Right atrium auricular region (tissue), 2 donors: ENCODE measurements around the gene SPRING1. TPM values are rescaled to one million over a fixed set of nuclear protein-coding genes. Genes with fewer than 3 reads are reported as not detected.

Experiments
- DNase-seq: peaks from one replicate; pipeline ENCODE4 v3.0.0-alpha.2; 2019; ENCODE audit warnings: low spot score
- H3K27ac ChIP-seq, 2 donors: fragments of 200-600 bp; sonication (generic); 1 replicate in 1 of 2; 2 replicates in 1 of 2; pipeline ENCODE4 v1.5.1; 2016 to 2019
- H3K27me3 ChIP-seq, 2 donors: fragments of 200-600 bp; sonication (generic); one replicate each; pipeline versions ENCODE4 v1.5.1 to v1.6.0; 2017 to 2019
- H3K36me3 ChIP-seq: fragments of 200-600 bp; sonication (generic); one replicate; pipeline ENCODE4 v1.5.1; 2016
- H3K4me1 ChIP-seq, 2 donors: fragments of 200-600 bp; sonication (generic); one replicate each; pipeline versions ENCODE4 v1.5.1 to v1.6.0; 2017 to 2019
- H3K4me3 ChIP-seq, 2 donors: fragments of 200-600 bp; sonication (generic); 1 replicate in 1 of 2; 2 replicates in 1 of 2; pipeline ENCODE4 v1.5.1; 2017 to 2019; ENCODE audit warnings: mild to moderate bottlenecking in 1 of 2, moderate library complexity in 1 of 2
- H3K9me3 ChIP-seq, 2 donors: fragments of 200-600 bp; sonication (generic); one replicate each; pipeline ENCODE4 v1.5.1; 2019
- CTCF ChIP-seq, 2 donors: fragments of 200-600 bp; sonication (generic); IDR thresholded peaks; one replicate each; pipeline ENCODE4 v1.5.1; 2019; ENCODE audit warnings: antibody characterized with exemption in 2 of 2
- total RNA-seq, 2 donors: library from RNA; depleted of rRNA; stranded (reverse); fragments of >200 nt; gene quantifications; one replicate each; pipeline ENCODE4 v1.1.0, GENCODE V29; 2016

Gene SPRING1
- total RNA-seq, 2 donors from 2014 or later: 9.4 to 12.0 TPM

DNA sequence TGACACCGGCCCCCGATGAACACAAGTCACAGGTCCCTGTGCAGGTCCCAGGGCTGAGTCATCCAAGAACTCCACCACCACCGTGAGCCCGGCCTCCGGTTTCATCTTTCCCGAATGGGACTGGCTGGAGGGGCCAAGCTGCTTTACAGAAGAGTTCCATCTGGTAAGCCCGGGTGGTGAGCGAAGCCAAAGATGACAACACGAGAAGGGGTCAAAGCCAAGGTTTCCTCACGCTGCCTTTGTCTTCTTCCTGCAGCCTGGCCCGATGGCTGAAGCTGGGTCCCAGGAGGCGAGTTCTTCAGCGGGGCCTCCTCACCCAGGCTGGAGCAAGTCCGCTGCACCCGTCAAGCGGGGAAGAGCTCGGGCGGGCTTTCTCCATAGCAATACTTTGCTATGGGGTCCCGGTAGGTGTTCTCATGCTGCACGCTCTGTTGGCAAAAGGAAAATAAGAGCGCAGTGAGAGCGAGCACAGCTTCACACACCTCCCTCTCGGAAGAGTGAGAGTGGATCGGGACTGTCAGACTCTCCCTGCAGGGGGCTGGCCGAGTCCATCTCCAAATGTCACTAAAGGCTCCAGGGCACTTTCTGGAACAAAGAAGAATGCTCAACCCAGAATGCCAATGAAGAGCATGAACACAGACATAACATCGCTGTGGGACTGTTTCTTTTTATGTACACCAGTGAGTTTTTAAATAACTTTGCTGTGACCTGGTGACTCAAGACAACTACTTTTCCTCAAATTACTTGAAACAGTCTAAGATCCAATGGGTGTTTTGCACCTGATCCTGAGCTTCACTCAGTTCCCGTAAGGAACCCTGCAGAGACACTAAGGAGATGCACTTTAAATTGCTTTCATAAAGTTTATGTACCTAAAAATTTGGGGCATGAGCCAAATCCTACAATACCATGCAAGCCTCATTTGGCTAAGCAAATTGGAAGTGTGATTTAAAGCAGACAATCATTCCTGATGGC is 20.1 kb downstream of the SPRING1 start:
- H3K4me1 ChIP-seq: peaks cover 0 to 24% of the 10 kb centered on the region in 2 donors
- H3K36me3 ChIP-seq: peaks cover 12% of the 10 kb centered on the region
- peak overlapping the region in 1 of 2 donors; percentile 44 for H3K27ac ChIP-seq
- H3K4me3 ChIP-seq: peak overlapping the region in 1 of 2 donors; percentile 7
- no peak for TF ChIP-seq CTCF (IDR thresholded peaks at IDR 0.05)
- H3K9me3 ChIP-seq: no peaks in the 10 kb centered on the region
- no peaks in the 10 kb centered on the region for H3K27me3 ChIP-seq
- peak; percentile 91 for DNase-seq

DNA sequence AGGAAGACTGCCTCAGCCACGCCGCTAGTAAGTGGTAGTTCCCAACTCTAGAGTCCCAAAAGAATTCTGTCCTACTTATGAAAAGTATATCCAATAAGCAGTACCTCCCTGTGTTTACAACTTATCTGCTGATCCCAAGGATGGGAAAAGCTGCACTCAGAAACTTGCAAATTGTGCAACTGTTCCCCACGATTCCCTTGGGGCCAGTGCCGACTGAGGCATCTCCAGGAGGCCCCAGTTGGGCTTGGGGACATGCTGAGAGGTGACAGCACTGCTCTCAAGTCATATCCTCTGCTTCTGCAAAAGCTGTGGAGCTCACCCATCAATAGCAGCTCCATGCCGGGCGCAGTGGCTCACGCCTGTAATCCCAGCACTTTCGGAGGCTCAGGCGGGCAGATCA is 23.7 kb downstream of the SPRING1 start:
- no peak for DNase-seq
- Histone ChIP-seq H3K4me1 (peaks cover 0 to 19% of the 10 kb centered on the region in 2 donors), H3K27ac (no peak overlapping the region), H3K9me3 (no peaks in the 10 kb centered on the region), H3K4me3 (no peak overlapping the region), H3K27me3 (no peaks in the 10 kb centered on the region), H3K36me3 (no peaks in the 10 kb centered on the region)
- no peak for TF ChIP-seq CTCF (IDR thresholded peaks at IDR 0.05)

- H3K27ac ChIP-seq: no peak overlapping the region
- no peak for TF ChIP-seq CTCF (IDR thresholded peaks at IDR 0.05)
- H3K4me1 ChIP-seq: peaks cover 0 to 19% of the 10 kb centered on the region in 2 donors
- DNase-seq: no peak
- no peaks in the 10 kb centered on the region for H3K36me3 ChIP-seq
- H3K4me3 ChIP-seq: no peak overlapping the region
- H3K9me3 ChIP-seq: no peaks in the 10 kb centered on the region
- H3K27me3 ChIP-seq: no peaks in the 10 kb centered on the region
Measured at GRCh38 chr12:116713527-116713926, 24.3 kb downstream of the SPRING1 start.

DNA sequence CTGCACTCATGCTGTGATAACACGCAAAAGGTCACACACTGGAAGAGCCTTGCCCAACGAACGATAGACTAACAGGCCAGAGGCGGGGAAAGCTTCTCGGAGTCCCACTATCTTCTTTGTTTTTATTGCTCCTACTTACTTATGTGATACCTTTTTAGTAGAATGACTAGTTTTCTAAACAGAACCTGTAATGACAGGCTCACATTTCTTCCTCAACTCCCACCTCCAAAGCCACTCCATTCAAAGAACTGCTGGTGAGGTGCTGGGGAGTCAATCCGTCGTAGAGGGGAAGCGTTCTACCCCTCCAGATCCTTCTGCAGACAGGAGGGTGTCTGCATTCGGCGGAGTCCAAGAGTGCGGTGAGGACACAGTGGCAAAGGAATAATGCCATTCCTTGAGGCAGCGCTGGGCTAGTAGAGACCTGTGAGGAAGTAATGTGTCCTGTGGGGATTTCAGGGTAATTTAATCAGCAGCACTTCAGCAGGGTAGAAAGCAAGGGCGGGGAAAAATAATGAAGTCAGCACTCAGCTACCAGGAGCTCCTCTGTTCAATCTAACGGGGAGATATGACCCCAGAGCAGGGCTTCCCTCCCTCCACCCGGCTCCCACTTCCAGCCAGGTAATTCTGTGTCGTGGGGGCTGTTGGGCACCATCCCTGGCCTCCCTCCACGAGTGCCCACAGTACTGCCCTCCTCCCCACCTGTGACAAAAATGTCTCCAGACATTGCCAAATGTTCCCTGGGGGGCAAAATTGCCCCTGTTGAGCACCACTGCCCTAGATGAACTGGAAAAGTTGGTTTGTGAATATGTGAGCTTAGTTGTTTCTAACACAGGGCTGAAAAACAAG is 25.2 kb downstream of the SPRING1 start:
- Histone ChIP-seq H3K4me3 (no peak overlapping the region), H3K27me3 (no peaks in the 10 kb centered on the region), H3K36me3 (no peaks in the 10 kb centered on the region), H3K9me3 (no peaks in the 10 kb centered on the region), H3K4me1 (peaks cover 0 to 12% of the 10 kb centered on the region in 2 donors), H3K27ac (no peak overlapping the region)
- DNase-seq: no peak
- no peak for TF ChIP-seq CTCF (IDR thresholded peaks at IDR 0.05)

DNA sequence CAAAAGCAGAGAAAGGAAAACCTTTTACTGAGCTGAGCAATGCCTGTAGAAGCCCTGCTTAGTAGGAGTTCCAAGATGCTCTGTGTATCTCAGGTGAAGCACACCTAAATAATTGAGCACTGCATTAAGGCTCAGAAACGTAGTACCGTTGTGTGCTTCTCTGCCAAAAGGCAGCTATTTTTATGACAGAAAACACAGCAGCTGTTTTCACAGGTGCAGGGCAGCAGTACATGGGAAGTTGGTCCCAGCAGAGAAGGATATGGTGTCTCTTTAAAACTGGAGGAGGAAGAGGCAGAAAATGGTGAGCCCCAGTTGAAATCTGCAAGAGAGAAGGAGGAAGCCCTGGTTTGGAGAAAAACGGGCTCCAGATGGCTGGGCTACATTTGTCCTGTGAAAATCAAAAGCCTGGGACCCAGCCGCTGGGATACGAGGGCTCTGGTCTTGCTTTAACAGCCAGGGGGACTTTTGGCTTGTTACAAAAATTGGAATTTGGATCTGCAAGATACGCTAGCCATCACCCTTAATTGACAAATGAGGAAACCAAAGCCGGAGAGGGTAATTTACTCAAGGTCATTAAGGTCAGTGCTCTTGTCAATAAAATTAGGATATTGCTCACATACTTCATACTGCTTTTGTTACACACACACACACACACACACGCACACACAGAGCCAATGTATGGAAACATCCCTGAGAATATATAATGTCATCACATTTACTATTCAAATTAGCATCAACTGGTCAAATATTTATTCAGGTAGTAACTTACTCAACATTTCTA is 27.3 kb downstream of the SPRING1 start:
- H3K27ac ChIP-seq: no peak overlapping the region
- no peak for TF ChIP-seq CTCF (IDR thresholded peaks at IDR 0.05)
- no peaks in the 10 kb centered on the region for H3K36me3 ChIP-seq
- peaks cover 0 to 10% of the 10 kb centered on the region in 2 donors for H3K4me1 ChIP-seq
- DNase-seq: no peak
- H3K4me3 ChIP-seq: no peak overlapping the region
- no peaks in the 10 kb centered on the region for H3K27me3 ChIP-seq
- no peaks in the 10 kb centered on the region for H3K9me3 ChIP-seq
